WTC11 (cell line): Measurements from ENCODE around the gene SART3.

Experiments used
- ARID4B ChIP-seq: sonication (generic); formaldehyde crosslinking; IDR thresholded peaks from 2 replicates; pipeline ENCODE4 v1.8.0; 2023; ENCODE audit warnings: missing genetic modification reagents, mild to moderate bottlenecking, borderline replicate concordance
- CBFB ChIP-seq: sonication (generic); formaldehyde crosslinking; IDR thresholded peaks from 2 replicates; pipeline ENCODE4 v1.8.1; 2022; ENCODE audit warnings: mild to moderate bottlenecking, low read depth, missing genetic modification reagents
- CTCF ChIP-seq: fragments of 200-600 bp; IDR thresholded peaks from 2 replicates; pipeline ENCODE4 v1.8.0; 2022; ENCODE audit warnings: antibody characterized with exemption
- ELF4 ChIP-seq: sonication (generic); formaldehyde crosslinking; IDR thresholded peaks from 2 replicates; pipeline ENCODE4 v1.8.1; 2022; ENCODE audit warnings: low read depth, mild to moderate bottlenecking, moderate library complexity, missing genetic modification reagents
- TCF7 ChIP-seq: sonication (generic); formaldehyde crosslinking; IDR thresholded peaks from 2 replicates; pipeline ENCODE4 v1.8.0; 2022; ENCODE audit warnings: mild to moderate bottlenecking, low read depth, missing genetic modification reagents, moderate library complexity
- TEAD4 ChIP-seq: sonication (generic); formaldehyde crosslinking; IDR thresholded peaks from 2 replicates; pipeline ENCODE4 v1.8.0; 2022; ENCODE audit warnings: mild to moderate bottlenecking, missing genetic modification reagents

GRCh38 chr12:108514973-108515814 is 45.8 kb downstream of the SART3 start, which contains the start of gene FICD:
- no peak for TF ChIP-seq ELF4
- no peak for TF ChIP-seq CTCF
- TF ChIP-seq ARID4B (CRISPR knock-in tag), result peak; percentile 9; the same call in 1 of the 2 replicates
- TF ChIP-seq TCF7 (CRISPR knock-in tag), result no peak
- TF ChIP-seq TEAD4 (CRISPR knock-in tag), result no peak
- no peak for TF ChIP-seq CBFB (CRISPR knock-in tag)
